Stimulated activated CD8-positive, alpha-beta memory T cell treated with anti-CD3 and anti-CD28 coated beads, Interleukin-4, amount 100 ng/mL, for 48 hours (primary cell): ENCODE results near the gene FARS2.

ENCODE experiments used
- DNase-seq: peaks from one replicate; pipeline ENCODE4 v3.0.0-alpha.2; 2020

Gene FARS2

DNA sequence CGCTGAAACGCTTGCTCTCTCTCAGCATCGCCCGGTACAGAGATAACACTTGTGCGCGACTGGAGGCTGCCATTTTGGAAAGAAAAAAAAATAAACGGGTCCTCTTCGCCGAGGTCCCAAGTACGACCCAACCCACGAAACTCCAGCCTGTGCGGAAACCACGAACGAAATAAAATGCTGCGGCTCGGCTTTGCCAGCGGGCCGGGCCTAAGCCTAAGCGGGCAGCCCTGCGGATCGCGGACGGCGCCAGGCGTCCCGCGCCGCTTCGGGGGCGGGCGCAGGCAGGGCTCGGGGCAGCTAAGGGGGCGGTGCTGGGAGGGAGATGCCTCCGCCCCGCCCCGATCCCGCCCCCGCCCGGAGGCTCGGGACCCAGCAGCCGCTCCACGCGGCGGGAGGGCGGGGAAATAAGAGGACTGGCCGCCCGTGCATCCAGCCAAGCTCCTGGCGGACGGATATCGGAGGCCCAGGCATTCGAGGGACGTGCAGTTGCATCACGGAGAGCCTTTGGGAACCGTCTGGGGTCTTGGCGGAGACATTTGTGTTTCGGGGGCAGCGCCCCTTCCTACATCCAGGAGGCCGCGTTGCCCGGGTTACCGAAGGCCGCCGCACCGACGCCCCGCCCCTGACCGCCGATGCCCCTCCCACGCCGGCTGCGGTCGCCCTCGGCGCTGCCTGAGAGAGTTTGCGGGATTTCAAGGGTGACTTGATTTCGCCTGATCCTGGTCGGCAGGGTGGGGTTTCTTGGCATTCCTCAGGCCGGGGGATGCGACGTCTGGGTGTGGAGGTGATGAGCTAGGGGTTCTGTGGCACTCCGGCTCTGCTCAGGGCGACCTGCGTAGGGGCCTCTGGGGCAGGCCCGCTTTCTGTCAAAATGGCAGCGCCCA, at the start of gene FARS2, which contains the start of gene LYRM4:
TSS of gene FARS2 (plus strand) at position 853 of the 884 bp plus-strand sequence.
TSS of gene LYRM4 (minus strand) at position 290 of the 884 bp plus-strand sequence. CDS start at position 73, 217 bp downstream.
- peak; percentile 92 for DNase-seq

DNA sequence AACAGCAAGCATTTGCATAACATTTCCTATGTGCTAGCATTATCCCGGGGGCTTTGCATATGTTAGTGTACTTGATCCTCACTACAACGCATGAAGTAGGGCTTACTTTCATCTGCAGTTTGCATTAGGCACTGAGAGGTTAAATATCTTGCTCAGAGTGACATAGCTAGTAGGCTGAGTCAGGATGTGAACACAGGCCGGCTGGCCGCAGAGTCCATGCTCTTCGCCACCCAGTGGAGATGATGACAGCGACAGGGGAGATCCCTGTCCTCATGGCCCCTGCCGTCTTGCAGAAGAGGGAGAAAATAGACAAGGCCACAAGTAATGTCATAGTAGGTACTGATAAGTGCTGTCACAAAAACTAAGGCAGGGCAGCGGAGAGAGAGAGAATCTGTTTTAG, 47.5 kb upstream of the FARS2 start:
- no peak for DNase-seq

DNA sequence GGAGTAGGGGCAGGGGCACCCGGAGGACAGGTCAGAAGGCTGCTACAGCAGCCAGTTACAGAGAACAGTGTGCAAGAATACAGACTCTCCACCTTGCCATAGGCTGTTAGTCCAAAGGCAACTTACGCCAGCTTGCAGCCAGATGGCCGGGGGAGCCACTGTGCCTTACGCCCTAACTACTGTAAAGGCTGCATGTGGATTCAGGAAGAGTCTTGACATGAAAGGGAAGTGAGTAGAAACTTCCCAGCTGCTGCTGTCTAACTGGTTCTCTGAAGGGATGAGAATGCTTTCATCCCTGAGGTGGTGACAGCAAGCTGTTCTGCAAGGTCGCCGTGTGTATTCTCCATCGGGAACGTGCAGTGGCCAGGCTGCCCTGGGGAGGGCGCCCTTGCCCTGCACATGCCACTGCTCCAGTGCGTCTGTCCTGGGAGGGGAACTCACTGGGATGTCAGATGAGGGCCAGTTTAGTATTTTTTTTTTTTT, 46.7 kb upstream of the FARS2 start:
- DNase-seq = peak; percentile 60

DNA sequence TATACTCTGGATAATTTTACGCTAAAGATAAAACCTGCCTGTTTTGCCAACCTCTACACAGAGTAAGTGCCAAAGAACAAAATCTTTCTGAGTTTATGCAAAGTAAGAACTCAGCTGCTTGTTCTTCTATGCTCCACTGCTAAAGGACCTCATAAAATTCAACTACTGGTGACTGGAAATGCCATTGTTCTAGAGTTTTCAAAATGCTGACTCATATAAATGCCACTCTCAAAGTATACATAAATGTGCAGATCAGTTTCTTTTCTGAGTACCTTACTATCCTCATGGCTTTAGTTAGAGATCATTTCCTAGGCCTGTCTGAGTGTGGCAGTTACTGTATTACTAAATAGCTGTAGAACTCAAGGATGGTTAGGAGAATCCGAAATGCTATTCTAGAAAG, 46.2 kb upstream of the FARS2 start:
- DNase-seq = no peak

DNA sequence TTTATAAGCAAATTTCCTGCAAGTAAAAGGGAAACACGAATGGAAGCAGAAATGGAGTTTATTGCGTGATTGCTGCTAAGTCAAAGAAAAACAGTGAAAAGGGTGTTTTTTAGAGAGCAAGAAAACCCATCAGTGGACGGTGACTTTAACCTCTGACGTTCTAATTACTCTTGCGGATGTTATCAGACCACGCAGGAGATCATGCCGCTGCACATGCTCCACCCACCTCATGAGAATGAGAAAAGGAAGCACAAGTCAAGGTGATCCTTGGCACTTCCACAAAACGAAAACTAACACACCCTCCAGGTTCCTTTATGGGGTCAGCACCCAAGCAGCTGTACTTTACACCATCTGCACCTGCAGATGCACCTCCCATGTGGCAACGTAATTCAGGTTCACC, 45.5 kb upstream of the FARS2 start:
- no peak for DNase-seq

DNA sequence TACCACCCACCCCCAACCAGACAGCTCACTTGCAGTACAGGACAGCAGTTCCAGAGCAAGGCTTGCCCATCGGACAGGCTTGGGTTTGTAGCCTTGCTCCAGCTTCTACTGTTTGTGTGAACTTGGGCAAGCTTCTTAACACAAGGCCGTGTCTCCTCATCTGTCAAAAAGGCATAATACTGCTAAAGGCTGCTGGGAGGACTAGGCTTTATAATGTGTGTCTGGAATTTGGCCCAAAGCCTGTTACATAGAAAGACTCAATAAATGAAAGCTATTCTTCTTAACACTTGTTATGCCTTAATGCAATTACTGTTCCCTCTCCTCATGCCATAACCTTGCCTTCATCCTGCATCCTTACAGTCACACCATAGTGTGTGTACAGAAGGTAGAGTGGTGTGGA, 44.0 kb upstream of the FARS2 start:
- DNase-seq = no peak

DNA sequence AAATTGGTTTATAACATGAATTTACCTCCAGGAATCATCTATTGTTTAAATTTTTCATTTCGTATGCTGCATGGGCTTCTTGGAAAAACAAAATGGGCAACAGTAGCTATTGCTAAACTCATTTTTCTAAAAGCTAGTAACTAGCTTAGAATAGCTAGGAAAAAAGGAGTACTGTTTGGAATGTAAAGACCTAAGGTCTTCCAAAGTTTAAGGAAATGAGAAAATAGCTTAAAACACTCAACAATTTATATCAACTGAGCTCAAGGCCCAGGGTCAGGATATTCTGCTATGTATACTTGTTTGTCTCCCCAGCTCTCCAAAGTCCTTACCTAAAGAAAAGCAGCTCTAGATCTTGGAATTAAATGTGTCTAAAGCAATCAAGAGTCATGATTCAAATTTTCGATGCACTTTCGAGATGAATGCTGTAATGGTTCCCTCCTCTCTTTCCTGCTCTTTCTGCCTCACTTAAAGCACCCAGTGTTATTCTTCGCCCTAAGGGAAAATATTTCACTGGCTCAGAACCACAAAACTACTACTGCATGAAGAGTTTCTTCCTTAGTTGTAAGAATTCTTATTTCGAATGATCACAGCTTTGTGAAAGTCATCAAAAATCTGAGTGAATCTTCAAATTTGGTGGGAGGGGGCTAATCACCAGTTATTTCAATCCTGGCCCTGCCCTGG, 42.2 kb upstream of the FARS2 start:
- DNase-seq = no peak

DNA sequence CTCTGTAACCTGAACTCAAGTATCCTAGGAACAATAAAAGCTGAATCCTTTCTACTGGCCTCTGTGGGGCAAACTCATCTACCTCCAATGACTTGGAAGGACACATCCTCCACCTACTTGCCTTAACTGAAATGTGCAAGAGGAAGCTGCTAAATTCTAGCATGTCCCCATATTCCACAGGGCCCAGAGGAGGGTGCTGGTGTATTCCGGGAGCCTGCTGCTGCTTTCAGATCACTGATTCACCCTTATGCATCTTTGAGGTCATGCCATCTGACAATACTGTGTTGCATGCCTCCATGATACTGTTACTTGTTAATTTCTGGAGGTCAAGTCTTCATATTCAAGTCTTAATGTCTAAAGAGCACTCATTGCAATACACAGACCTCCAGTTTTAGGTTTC, 40.9 kb upstream of the FARS2 start:
- no peak for DNase-seq

DNA sequence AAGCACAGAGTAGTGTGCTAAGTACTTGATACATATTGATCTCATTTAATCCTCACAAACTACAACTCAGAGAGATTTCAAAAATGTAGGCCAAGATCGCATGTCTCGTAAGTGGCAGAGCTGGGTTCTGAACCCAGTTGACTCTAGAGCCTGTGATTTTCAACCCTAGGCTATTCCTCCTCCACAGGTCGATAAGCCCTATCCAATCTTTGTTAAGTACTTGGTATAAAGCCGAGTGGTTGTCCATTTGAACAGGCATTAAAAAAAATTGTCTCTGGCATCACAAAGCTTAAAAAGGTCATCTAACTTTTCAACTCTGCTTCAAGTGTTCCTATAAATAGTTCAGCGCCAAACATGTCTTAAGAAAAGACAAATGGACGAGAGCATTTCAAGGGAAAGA, 38.0 kb upstream of the FARS2 start:
- DNase-seq = no peak

DNA sequence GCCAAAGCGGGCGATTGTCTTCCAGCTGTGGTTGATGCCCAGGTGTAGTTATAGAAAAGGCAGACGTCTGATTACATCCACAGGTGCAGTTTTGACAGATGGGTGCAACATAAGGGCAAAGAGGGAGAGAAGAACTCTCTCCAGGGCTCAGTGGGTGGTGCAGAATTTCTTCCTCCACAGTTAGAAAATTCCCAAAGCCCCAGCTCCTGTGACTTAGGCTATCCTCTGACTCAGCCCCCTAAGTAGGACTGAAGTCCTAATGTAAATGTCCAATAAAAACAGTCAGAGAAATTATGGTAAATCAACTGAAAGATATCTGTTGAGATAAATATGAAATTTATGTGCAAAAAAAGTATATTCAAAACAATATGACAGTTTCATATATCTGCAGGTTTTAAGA, 32.0 kb upstream of the FARS2 start:
- DNase-seq = no peak

DNA sequence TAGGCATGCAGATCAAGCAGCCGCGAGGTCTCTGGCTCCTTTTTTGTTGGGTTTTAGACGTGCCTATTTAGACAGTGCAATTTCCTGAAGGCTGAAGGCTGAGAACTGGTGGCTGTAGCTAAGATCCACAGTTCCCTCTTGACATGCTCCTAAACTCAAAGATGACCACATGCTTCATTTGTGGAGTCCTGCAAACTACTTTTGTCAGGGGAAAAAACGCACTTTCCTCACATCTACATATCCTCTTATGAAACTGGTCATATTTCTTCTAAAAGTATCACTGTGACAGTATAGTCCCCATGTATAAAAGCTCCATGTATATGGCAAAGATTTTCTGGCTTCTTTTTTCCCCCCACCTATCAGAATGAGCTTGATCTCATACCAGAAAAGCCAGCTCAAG, 31.2 kb upstream of the FARS2 start:
- DNase-seq = no peak

DNA sequence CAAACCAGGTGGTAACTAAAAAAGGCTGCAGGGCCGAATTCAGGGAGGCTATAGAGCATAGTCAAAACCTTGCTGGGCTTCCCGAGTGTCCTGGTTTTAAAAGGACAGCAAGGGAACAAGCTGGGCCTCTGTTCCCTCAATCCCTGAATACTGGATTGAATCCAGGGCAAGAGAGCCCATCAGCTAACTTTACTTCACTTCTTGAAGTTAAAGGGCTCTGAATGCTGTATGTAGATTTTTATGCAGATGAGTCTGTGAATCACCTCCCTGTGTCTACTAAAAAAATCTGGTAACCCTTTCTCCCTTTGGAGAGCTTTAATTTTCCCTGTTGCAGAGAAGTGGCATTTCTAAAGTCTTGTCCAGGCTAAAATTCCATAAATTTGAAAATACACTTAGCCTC, 30.0 kb upstream of the FARS2 start:
- DNase-seq = no peak

DNA sequence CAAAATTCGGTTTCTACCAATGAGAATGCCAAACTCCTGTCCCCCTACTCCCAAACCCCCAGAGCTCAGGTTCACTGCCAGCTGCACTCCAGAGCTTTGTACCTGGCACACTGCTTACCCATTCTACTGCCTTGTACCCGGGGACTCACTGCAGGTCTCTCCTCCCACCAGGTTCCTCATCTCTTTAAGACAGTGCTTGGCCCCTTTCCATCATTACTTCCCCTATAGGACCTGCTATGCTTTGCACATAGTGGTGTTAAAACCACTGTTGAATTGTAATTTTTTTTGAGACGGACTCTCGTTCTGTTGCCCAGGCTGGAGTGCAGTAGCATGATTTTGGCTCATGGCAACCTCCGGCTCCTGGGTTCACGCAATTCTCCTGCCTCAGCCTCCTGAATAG, 26.4 kb upstream of the FARS2 start:
- no peak for DNase-seq

DNA sequence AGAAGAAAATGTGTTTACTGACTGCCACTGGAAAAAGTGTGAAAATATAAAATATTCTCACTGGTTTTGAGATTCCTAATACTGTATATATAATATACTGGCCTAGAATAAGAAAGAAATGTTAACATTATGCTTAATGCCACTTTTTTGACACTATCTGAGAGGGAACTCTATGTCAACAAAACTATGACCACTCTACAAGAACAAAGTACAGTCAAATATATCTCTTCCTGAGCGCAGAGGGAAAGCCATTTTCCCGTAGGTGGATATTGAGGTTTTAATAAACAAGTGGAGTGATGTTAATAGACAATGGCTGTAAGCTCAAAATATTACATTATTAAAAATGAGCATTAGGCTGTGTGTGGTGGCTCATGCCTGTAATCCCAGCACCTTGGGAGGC, 25.5 kb upstream of the FARS2 start:
- no peak for DNase-seq

DNA sequence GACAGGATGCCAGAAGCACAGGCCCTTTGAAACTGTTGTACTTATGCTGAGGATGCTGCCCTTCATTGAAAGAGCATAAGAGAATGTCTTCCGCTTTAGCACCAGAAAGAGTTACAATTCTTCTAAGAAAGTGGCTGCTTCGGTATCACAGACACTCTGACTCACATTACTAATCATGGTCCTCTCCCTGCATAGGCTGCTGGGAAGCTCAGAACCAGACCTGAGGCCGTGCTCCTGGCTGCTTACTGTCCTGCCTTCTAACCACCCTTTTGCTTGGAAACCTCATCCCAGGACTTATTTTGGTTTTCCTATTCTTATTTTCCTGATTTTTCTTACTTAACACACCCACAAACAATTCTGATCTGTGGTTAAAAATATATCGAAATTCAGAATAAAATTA, 23.5 kb upstream of the FARS2 start:
- no peak for DNase-seq

DNA sequence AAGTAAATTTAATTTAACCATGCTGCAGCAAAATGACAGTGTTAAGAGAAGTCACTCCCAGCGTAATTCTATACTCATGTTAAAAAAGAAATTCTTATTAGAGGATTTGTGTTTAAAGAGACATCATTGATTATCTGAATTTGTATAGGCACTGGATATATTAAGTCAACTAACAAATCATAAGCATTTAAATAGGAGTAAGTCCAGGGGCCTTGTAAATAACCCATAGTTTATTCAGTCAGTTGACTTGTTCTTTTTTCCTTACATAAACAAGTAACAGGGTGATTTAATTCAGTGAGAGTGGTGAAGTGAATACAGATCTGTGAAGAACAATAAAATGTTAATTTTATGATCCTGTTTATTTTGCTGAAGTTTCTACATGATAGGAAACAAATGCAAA, 23.0 kb upstream of the FARS2 start:
- DNase-seq = no peak

DNA sequence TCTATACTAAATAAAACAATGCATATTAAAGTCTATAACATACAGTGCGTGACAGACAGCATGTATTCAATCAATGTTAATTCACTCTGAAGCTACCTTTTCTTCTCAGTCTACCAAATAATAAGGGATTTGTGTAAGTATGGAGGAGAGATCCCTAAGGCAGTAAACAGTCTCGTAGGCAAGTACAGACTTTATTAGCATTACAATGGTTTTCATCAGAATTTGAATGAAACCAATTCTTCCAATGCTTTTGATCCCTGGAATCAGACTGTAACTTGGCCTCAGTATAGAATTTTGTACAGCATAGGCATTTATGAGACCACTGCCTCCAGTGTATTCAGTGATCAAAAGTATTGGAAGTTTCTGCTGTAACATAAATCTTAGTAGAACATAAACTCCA, 20.1 kb upstream of the FARS2 start:
- no peak for DNase-seq

DNA sequence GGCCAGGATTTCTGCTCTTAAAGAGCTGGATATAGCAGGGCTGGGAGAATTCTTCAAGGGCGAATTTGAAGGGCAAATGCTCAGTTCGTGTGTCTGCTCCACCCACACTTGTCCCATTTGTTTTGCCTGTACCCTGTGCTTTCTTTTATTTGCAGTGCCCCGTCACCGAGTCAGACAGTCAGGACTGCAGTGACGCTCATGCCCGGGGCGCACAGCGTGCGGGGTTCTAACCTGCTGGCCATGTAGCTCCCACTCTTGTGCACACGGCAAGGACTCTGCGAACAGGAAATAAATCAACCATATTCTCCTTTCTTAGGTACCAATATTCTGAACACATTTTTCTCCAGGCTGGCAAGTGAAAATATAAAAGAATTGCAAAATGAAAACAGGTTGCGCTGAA, 18.2 kb upstream of the FARS2 start:
- DNase-seq = no peak

DNA sequence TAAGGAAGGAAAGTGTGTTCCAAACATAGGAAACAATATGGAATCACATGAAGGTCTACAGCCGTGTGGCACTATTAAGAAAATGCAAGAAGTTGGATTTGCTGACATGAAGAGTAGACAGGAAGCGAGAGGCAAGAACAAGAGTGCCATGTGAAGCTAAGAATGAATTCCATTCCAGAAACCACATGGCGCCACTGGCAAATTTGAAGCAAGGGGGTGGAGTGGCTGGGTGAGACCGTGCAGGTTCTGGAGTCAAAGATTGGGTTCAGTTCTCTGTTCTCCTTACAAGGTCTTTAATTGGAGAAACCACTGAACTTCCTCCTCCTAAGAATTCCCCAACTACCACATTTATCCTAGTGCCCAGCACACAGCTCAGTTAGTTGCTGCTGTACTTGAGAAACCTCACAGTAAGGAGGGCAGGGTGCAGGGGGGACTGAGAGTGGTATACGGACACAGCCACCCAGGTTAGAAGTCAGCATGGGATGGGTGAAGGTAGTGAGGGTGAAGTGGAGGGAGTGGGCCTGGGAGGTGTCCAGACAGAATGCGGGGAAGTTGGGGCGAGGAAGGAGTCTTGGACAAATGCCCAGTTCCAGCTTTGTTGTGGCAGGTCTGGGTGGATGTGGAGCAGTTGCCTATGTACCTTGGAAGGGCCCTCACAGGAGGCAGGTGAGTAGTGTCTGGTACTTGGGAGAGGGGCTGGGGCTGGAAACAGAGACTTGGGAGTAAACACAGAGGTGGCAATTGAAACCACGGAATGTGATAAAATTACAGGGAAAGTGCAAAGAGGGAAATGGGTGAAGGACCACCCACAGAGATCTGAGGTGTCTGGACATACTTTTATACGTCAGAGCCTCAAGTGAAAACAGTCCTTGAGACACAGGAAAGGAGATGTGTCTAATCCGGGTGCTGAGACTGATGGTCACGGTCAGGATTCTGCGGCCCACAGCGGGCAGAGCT, 14.9 kb upstream of the FARS2 start:
- no peak for DNase-seq

DNA sequence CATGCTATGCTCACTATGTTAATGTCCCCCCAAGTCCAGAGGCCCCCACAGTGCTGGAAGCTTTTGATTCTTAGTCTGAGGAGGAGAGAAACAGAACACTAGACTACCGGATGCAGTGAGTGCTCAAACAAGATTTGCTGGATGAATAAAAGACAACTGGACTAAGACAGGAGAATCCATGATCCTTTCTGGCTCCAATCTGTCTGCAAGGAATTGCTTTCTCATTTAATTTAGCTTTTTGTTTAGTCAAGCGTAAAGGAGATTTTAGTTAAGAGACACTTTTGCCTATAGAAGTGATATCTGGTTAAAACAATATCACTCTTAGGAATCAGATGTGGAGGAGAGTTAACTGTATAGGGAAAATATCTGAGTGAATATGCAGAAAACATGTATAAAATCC, 14.1 kb upstream of the FARS2 start:
- no peak for DNase-seq

DNA sequence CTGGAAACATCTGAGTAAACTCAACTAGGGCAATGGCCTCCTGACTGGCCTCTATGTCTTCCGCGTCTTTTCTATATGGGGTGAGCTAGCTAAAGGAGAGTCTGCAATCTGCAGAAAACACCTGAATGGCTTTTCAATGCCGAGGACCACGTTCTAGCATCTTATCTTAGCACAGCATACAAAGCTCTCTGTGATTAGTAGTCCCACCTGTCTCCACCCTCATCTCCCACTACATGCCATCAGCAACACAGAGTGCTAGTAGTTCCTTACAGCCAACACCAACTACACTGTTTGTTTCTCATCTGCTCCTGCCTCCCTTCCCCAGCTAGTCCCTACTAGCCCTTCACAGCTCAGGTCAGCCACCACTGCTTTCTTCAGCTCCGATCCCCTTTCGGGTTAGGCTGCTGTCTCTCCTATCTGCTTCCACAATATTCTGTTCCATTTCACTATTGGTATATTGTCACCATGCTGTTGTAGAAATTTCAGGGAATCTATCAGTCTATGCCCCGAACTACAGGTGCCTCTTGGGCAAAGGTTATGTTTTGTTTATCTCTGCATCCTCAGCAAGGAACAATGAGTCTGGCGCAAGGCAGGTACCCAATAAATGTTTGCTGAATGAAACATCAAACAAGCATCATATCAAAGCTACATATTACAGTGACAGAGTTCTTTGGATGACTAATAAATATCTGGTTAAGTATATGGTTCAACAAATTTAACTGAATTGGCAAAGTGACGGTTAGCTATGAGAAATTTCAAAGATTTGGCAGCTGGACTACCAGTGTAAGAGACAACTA, 12.8 kb upstream of the FARS2 start:
- DNase-seq = no peak

DNA sequence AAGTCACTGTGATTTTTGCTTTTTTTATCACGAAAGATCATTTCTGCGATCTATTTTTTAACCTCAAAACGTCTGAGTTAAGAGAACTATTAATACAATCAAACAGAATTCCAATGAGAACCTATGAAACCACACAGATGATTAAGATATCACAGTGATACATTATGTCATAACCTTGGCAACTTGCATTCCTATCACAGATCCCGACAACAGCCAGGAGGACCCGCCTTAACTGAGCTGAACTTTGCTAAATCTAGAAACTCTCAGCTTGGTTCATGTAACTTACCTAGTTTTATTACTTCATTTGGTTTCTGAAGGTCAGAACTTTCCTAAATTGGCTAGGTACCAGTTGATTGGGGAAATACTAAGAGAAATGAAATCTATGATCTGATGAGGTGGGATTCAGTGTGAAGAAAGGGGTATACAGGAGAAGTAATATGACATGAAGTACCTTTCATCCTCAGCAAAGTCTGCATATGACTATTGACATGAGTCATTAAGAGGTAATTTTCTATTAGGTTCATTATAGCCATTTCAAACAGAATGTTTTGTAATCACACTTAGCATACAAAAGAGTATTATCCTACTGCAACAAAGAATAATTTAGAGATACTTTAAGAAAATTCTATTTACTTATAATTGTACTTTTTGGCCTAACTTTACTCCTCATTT, 11.7 kb upstream of the FARS2 start:
- no peak for DNase-seq
